Keratinocyte (primary cell): ENCODE data around the gene TBPL2. TPM values are rescaled to one million over a fixed set of nuclear protein-coding genes. Genes with fewer than 3 reads are reported as not detected.

Experiments
- DNase-seq: peaks from one replicate; pipeline ENCODE4 v3.0.0-alpha.2; 2011; ENCODE audit warnings: low read depth, missing footprints, low spot score
- FAIRE-seq: peaks from 2 replicates; lab custom pipeline; 2011; peaks lifted over from hg19 to GRCh38; lab: Jason Lieb, UNC
- H2AFZ ChIP-seq: 2 replicates; pipeline ENCODE4 v1.6.0; 2012; ENCODE audit warnings: low read length, control low read depth, inconsistent platforms; ENCODE audit not compliant: control insufficient read depth
- H3K27ac ChIP-seq: 2 replicates; pipeline ENCODE4 v1.5.1; 2011; ENCODE audit warnings: low read length; ENCODE audit not compliant: control insufficient read depth, insufficient read depth
- H3K27me3 ChIP-seq: 3 replicates; pipeline ENCODE4 v1.6.0; 2011; ENCODE audit warnings: low read length; ENCODE audit not compliant: control insufficient read depth, insufficient read depth; ENCODE audit errors: extremely low read depth
- H3K36me3 ChIP-seq, 2 experiments: 2 replicates in 1 of 2; 3 replicates in 1 of 2; pipeline ENCODE4 v1.5.1; 2011; ENCODE audit warnings: low read length in 2 of 2, mild to moderate bottlenecking in 1 of 2; ENCODE audit not compliant: control insufficient read depth in 2 of 2, insufficient read depth in 2 of 2; ENCODE audit errors: extremely low read depth in 1 of 2
- H3K4me1 ChIP-seq: 3 replicates; pipeline ENCODE4 v1.5.1; 2011; ENCODE audit warnings: low read length; ENCODE audit not compliant: control insufficient read depth, insufficient read depth; ENCODE audit errors: extremely low read depth
- H3K4me2 ChIP-seq: 3 replicates; pipeline ENCODE4 v1.6.0; 2011; ENCODE audit warnings: low read depth, low read length; ENCODE audit not compliant: control insufficient read depth, insufficient read depth; ENCODE audit errors: extremely low read depth
- H3K4me3 ChIP-seq, 3 experiments: fragments of 200-600 bp in 1 of 3; sonication (generic) in 1 of 3; 2 replicates in 2 of 3; 3 replicates in 1 of 3; pipeline ENCODE4 v1.5.1; 2011 to 2016; ENCODE audit warnings: low read length in 3 of 3, mild to moderate bottlenecking in 3 of 3, control low read depth in 2 of 3, inconsistent platforms in 1 of 3, low read depth in 1 of 3, mixed read lengths in 1 of 3, mixed run types in 1 of 3, moderate library complexity in 1 of 3; ENCODE audit not compliant: control insufficient read depth in 2 of 3, insufficient read depth in 2 of 3; ENCODE audit errors: extremely low read depth in 1 of 3
- H3K79me2 ChIP-seq: 2 replicates; pipeline ENCODE4 v1.6.0; 2012; ENCODE audit warnings: low read length; ENCODE audit not compliant: control insufficient read depth, insufficient read depth
- H3K9ac ChIP-seq: 3 replicates; pipeline ENCODE4 v1.6.0; 2011; ENCODE audit warnings: low read length; ENCODE audit not compliant: control insufficient read depth, insufficient read depth; ENCODE audit errors: extremely low read depth
- H3K9me1 ChIP-seq: 3 replicates; pipeline ENCODE4 v1.6.0; 2011; ENCODE audit warnings: low read length; ENCODE audit not compliant: control insufficient read depth, insufficient read depth; ENCODE audit errors: extremely low read depth
- H3K9me3 ChIP-seq: 2 replicates; pipeline ENCODE4 v1.5.1; 2012; ENCODE audit warnings: low read depth, low read length; ENCODE audit not compliant: control insufficient read depth
- H4K20me1 ChIP-seq: 3 replicates; pipeline ENCODE4 v1.6.0; 2011; ENCODE audit warnings: low read length; ENCODE audit not compliant: control insufficient read depth, insufficient read depth; ENCODE audit errors: extremely low read depth
- CTCF ChIP-seq, 3 experiments: IDR thresholded peaks in 1 of 3; conservative IDR thresholded peaks in 1 of 3; optimal IDR thresholded peaks in 1 of 3; 2 replicates in 2 of 3; 3 replicates in 1 of 3; pipeline versions ENCODE3 to v1.5.1; 2011; ENCODE audit warnings: low read length in 3 of 3, mild to moderate bottlenecking in 3 of 3, moderate library complexity in 2 of 3, control low read depth in 1 of 3, inconsistent platforms in 1 of 3; ENCODE audit not compliant: insufficient read depth in 2 of 3; ENCODE audit errors: extremely low read depth in 1 of 3
- EZH2 ChIP-seq: IDR thresholded peaks from one replicate; pipeline ENCODE4 v1.6.1; 2012; ENCODE audit warnings: inconsistent platforms, mild to moderate bottlenecking, low read length, moderate library complexity
- dilution Hi-C: fragments of 300-500 bp; cut with MboI; formaldehyde crosslinking; loops from one replicate; pipeline ENCODE4 v1.7.0; 2020; ENCODE audit warnings: low sequenced_read_pairs; ENCODE audit not compliant: extremely low pct_ligation_motif_present
- polyA plus RNA-seq, 5 experiments: library from polyadenylated mRNA; depleted of rRNA in 3 of 5; stranded (reverse) in 3 of 5; stranded (forward) in 1 of 5; unstranded in 1 of 5; fragments of >200 nt; gene quantifications; 1 replicate in 1 of 5; 2 replicates in 3 of 5; 3 replicates in 1 of 5; pipeline versions ENCODE4 v1.2.1 to v1.2.3, GENCODE V29; 2011 to 2012; ENCODE audit warnings: missing spikeins in 2 of 5, low read depth in 1 of 5, low replicate concordance in 1 of 5

Gene TBPL2
- polyA plus RNA-seq, 1 donor (not counting 4 experiments of a cell fraction or from before 2014, with no cell fraction given), result not detected

GRCh38 chr14:55372825-55373224, 67.6 kb downstream of the TBPL2 start:
- Histone ChIP-seq H3K4me3 (no peak overlapping the region), H3K9ac (no peak overlapping the region), H3K9me3 (no peaks in the 10 kb centered on the region), H3K4me2 (no peak overlapping the region), H3K27ac (no peak overlapping the region), H3K27me3 (no peaks in the 10 kb centered on the region), H4K20me1 (no peaks in the 10 kb centered on the region), H3K9me1 (no peaks in the 10 kb centered on the region), H2AFZ (no peak overlapping the region), H3K79me2 (no peaks in the 10 kb centered on the region), H3K4me1 (peaks cover 10% of the 10 kb centered on the region), H3K36me3 (peaks cover 6 to 15% of the 10 kb centered on the region in 2 experiments)
- DNase-seq (no peak), FAIRE-seq (no peak)
- no peak for TF ChIP-seq CTCF (optimal IDR thresholded peaks at IDR 0.05 in 1 of 3, IDR thresholded peaks at IDR 0.05 in 1 of 3, conservative IDR thresholded peaks at IDR 0.05 in 1 of 3; ENCODE audit: extremely low read depth in 1 of 3, insufficient read depth in 2 of 3, low read length in 3 of 3)
- TF ChIP-seq EZH2, result no peak
- dilution Hi-C loops, result no loop called here

- Histone ChIP-seq H3K9me1 (no peaks in the 10 kb centered on the region), H3K9ac (no peak overlapping the region), H2AFZ (no peak overlapping the region), H3K9me3 (no peaks in the 10 kb centered on the region), H3K4me2 (no peak overlapping the region), H3K36me3 (peaks cover 6 to 15% of the 10 kb centered on the region in 2 experiments), H3K4me1 (peaks cover 10% of the 10 kb centered on the region), H3K27ac (no peak overlapping the region), H4K20me1 (no peaks in the 10 kb centered on the region), H3K79me2 (no peaks in the 10 kb centered on the region), H3K4me3 (no peak overlapping the region), H3K27me3 (no peaks in the 10 kb centered on the region)
- dilution Hi-C loops, result no loop called here
- no peak for FAIRE-seq
- TF ChIP-seq EZH2, result no peak
- no peak for TF ChIP-seq CTCF (optimal IDR thresholded peaks at IDR 0.05 in 1 of 3, IDR thresholded peaks at IDR 0.05 in 1 of 3, conservative IDR thresholded peaks at IDR 0.05 in 1 of 3; ENCODE audit: extremely low read depth in 1 of 3, insufficient read depth in 2 of 3, low read length in 3 of 3)
- no peak for DNase-seq
These were observed 68.0 kb downstream of the TBPL2 start for GRCh38 chr14:55372423-55372822.
